GM12801 (cell line): ENCODE measurements around the gene GPX6.

Experiments
- TF ChIP-seq, protein P1 (sequence below): IDR thresholded peaks from one replicate; pipeline ENCODE4 v1.5.1; 2011; ENCODE audit warnings: control low read depth; ENCODE audit not compliant: insufficient read length; ENCODE audit errors: extremely low read depth

Gene GPX6, protein sequence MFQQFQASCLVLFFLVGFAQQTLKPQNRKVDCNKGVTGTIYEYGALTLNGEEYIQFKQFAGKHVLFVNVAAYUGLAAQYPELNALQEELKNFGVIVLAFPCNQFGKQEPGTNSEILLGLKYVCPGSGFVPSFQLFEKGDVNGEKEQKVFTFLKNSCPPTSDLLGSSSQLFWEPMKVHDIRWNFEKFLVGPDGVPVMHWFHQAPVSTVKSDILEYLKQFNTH

DNA sequence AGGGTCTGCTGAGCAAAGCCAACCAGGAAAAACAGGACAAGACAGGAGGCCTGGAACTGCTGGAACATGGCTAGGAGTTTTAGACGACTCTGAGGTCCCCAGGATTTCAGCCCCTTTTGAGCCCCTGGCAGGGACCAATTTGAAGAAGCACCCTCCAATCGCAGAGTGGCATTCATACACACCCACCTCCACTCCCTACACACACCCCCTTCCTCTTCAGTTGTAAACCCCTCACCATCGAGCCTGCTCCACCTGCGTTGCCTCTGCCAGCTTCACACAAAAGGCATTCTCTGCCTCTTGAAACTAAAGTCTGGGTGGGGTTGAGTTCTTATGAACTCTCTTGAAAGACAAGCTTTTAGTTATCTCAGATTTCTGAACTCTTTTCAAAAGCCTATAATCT, at the start of gene GPX6:
Gene GPX6, minus strand, starts transcription at position 118 of the 400 bp plus-strand sequence. Its CDS starts 50 bp downstream, at position 68.
- TF ChIP-seq, protein P1, sequence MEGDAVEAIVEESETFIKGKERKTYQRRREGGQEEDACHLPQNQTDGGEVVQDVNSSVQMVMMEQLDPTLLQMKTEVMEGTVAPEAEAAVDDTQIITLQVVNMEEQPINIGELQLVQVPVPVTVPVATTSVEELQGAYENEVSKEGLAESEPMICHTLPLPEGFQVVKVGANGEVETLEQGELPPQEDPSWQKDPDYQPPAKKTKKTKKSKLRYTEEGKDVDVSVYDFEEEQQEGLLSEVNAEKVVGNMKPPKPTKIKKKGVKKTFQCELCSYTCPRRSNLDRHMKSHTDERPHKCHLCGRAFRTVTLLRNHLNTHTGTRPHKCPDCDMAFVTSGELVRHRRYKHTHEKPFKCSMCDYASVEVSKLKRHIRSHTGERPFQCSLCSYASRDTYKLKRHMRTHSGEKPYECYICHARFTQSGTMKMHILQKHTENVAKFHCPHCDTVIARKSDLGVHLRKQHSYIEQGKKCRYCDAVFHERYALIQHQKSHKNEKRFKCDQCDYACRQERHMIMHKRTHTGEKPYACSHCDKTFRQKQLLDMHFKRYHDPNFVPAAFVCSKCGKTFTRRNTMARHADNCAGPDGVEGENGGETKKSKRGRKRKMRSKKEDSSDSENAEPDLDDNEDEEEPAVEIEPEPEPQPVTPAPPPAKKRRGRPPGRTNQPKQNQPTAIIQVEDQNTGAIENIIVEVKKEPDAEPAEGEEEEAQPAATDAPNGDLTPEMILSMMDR, result no peak

DNA sequence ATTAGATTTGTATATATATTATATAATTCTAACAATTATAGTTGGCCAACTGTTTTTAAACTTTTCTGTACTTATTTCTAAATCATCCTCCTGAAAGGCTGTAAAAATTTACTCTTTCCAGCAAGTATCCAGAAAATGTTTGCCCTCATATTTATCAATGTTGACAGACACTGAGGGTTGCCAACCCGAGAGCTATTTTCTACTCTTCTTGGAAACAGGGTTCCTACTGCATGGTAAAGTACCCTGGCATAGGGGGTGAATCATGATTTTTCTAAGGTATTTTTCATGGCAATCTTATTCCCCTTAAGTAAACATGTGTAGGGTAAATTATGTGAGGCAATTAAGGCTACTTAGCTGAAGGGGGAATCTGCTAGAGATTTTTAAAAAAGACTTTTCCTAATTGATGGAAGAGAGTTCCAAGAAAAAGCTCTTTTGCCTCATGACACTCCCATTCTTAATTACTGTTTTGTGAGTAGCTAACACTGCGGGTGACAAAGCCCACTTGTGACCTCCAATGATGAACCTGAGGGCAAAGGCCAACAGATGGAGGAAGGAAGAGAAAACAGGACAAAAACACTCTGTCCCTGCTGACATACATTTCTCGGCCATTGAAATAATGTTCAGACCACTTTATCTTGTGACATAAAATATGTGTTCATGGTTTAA, 48.0 kb upstream of the GPX6 start:
- TF ChIP-seq, protein P1, result no peak

DNA sequence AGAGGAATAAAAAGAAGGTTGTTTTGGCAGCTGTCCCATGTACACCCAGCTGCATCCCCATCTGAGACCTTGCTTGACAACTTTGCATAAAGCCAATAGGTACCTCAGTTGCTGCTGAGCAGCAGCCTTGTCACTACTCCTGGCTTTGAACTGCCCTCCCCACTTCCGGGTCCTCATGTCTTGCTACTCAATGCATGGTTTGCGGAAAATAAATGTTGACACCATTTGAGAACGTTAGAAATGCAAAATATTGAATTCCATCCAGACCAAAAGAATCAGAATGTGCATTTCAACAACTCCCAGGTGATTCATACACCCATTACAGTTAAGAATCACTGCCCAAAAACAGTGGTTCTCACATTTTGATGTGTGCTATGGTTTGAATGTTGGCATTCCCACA, 43.0 kb upstream of the GPX6 start:
- TF ChIP-seq, protein P1, result no peak

DNA sequence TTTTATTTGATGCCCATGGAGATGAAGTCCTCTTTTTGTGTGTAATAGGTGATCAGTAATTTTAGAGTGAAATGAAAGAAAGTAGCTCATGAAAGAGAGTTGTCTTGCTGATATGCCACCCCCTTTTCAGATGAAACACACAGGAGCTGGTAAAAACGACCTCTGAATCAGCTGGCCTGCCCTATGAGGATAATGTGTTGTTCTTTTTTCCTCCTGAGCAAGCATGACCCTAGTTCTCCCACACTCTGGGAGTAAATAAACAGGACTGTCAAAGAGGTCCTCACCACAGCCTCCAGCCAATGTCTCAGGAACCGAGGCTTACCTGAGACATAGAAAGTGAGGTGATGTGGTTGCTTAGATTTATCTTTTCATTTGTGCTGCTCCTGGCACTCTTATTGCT, 39.5 kb upstream of the GPX6 start:
- TF ChIP-seq, protein P1, result no peak

DNA sequence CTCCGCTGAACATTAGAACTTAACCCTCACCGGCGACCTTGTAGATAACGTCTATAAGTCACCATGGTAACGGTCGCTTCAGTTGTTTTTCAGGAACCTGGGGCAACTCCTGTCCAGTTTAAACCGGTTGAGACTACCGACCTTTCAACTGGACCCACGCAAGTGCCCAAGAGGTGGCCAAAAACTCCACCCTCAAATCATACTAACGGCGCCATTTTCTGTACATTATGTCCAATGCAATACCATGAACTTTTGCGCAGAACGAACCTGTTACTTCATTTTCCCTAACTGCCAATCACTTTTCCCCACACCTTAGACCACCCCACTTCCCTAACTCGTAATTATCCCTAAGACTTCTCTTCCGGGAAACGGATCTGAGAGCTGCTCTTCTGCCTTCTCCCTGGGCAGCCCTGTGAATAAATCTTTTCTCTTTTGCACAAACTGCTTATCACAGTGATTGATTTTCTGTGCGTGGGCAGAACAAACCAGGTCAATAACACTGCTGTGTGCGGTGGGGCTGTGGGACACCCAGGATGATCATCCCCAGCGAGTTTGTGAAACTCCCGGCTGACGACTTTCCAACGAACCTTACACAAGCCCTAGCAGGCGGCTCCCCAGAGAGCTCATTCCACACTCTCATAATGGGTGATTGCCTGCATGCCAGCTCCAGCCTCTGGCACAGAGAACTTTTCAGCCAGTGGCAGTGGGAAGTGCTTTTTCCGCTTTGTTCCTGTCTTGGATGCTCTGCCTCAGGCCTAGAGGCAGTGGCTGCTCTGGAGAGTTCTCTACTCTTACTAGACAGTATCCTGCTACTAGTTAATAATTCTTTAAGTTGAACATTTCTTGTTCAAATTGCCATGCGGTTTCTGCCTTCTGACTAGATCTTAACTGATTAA, 38.6 kb upstream of the GPX6 start:
- TF ChIP-seq, protein P1, result no peak

DNA sequence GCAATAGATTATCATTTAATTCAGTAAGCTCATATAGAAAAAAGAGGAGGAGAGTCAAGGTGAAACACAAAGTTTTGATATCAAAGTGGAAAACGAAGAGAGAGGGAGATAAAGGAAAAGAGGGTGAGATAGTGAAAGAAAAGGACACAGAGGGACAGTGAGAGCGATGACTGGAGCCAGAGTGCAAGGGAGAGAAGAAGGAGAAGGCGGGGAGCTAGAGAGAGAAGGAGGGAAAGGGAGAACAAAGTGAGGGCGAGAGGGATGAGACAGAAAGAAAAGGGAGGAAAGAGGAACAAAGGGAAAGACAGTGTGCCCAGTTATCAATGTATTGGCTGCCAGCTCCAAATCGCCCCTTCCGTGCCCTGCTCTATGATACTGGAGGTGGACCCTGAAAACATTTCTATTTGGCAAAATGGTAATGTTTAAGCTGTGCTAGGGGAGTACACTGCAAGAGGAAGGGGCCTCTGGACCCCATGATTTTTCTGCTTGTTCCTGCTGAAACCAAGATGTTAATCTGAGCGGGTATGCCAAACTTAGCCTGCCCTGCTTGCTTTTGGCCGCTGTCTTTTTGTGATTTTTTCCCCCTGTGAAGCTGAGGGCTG, 37.9 kb upstream of the GPX6 start:
- TF ChIP-seq, protein P1, result no peak
